Stimulated activated CD4-positive, alpha-beta T cell treated with anti-CD3 and anti-CD28 coated beads, Interleukin-2, amount 100 ng/mL, for 48 hours (primary cell): ENCODE measurements around the gene HCN2.
A peak's percentile ranks its signal among the peaks of the same experiment; 100 is the strongest.
"Not testable (repeated sequence)": the region's sequence is repeated elsewhere in the genome, so short reads cannot be mapped to it uniquely, and the experiment has no call there.

Experiments used
- DNase-seq, 2 donors: peaks; one replicate each; pipeline ENCODE4 v3.0.0-alpha.2; 2020

The HCN2 gene

GRCh38 chr19:607301-608154 lies 17.8 kb downstream of the HCN2 start:
- no peak for DNase-seq

GRCh38 chr19:608155-609003 lies 18.7 kb downstream of the HCN2 start:
- DNase-seq = no peak

DNA sequence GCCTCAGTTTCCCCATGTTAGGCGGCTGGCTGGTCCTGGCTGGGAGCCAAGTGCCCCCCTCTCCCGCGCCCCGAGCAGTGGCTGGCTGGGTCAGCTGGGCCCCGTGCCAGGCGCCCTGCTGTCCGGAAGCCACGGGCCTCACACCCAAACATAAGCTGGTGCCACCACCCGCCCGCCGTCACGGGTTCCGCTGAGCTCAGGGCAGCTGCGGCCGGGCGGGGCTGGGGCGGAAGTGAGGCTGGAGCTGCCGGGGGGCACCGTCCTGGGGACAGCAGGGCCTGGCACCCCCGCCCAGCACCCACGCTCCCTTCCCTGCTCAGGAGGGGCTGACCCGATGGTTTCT lies 19.3 kb downstream of the HCN2 start:
- no peak for DNase-seq

GRCh38 chr19:610071-610800 lies 20.6 kb downstream of the HCN2 start:
- peak in 1 of 2 donors; percentile 27 for DNase-seq

DNA sequence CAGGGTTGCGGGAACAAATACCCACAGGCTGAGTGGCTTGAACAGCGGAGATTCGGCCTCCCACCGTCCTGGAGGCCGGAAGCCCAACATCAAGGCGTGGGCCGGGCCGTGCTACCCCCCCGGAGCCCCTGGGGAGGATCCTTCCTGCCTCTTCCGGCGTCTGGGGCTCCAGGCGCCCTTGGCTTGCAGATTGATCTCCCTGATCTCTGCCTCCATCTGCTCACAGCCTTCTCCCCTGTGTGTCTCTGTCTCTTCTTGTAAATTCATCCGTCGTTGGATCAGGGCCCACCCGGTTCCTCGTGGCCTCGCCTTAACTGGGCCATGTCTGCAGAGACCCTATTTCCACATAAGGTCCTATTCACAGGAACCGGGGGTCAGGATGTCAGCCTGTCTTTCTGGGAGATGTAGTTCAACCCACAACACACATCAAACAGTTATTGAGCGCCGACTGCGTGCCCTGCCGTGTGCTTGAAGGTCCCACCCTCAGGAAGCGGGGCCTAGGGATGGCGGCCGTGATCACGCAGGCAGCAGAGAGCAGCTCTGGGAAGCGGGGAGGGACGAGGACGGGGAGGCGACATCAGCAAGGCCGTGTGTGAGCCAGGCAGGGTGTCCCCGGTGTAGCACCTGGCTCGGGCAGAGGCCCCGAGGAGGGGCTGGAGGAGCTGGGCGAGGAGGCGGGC lies 21.3 kb downstream of the HCN2 start:
- DNase-seq = peak; percentile 40 to 43

- DNase-seq = peak; percentile 64 to 65
These were observed 21.8 kb downstream of the HCN2 start for GRCh38 chr19:611481-611868.

DNA sequence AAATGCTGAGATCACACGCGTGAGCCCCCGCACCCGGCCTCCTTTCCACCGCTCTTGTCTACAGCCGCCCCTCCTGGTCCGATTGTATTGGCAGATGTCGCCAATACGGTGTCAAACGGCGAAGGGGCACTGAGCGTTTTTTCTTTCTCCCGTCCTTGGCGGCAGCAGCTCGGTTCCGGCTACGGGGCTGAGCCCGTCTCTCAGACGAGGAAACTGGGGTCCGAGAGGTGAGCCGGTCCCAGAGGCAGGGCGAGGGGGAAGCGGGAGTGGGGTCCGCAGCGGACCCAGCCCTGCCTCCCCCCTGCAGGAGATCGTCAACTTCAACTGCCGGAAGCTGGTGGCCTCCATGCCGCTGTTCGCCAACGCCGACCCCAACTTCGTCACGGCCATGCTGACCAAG lies 23.3 kb downstream of the HCN2 start:
- DNase-seq = no peak

DNA sequence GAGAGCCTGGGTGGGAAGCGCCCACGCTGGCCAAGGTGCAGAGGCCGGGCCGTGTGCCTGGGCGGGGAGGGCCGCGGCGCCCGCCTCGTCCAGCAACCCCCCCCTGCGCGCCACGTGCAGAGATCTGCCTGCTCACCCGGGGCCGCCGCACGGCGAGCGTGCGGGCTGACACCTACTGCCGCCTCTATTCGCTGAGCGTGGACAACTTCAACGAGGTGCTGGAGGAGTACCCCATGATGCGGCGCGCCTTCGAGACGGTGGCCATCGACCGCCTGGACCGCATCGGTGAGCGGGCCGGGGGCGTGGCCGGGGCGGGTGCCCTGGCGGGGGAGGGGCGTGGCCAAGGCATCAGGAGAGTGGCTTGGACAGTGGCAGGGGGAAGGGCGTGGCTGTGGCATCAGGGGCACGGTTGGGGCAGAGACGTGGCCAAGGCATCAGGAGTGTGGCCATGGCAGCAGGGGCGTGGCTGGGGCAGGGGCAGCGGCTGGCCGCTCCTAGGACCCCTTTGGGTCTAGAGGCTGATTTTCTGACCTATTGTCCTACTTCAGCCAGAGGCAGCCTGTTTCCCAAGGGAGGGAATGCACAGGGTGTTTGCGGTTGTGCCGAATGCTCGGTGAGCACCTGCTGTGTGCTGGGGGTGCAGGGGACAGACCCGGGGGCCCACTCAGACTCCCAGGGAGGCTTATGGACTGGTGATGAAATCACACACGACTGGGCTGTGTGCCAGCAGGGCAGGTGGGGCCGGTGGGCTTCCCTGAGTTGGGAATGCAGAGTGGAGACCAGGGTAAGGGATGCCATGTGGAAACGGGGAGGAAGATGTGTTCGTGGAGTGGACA lies 24.3 kb downstream of the HCN2 start:
- no peak for DNase-seq

- no peak for DNase-seq
These were observed 25.9 kb downstream of the HCN2 start for GRCh38 chr19:615619-616018.

DNA sequence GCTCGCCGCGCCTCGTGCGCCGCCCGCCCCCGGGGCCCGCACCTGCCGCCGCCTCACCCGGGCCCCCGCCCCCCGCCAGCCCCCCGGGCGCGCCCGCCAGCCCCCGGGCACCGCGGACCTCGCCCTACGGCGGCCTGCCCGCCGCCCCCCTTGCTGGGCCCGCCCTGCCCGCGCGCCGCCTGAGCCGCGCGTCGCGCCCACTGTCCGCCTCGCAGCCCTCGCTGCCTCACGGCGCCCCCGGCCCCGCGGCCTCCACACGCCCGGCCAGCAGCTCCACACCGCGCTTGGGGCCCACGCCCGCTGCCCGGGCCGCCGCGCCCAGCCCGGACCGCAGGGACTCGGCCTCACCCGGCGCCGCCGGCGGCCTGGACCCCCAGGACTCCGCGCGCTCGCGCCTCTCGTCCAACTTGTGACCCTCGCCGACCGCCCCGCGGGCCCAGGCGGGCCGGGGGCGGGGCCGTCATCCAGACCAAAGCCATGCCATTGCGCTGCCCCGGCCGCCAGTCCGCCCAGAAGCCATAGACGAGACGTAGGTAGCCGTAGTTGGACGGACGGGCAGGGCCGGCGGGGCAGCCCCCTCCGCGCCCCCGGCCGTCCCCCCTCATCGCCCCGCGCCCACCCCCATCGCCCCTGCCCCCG lies 26.5 kb downstream of the HCN2 start:
- no peak for DNase-seq

DNA sequence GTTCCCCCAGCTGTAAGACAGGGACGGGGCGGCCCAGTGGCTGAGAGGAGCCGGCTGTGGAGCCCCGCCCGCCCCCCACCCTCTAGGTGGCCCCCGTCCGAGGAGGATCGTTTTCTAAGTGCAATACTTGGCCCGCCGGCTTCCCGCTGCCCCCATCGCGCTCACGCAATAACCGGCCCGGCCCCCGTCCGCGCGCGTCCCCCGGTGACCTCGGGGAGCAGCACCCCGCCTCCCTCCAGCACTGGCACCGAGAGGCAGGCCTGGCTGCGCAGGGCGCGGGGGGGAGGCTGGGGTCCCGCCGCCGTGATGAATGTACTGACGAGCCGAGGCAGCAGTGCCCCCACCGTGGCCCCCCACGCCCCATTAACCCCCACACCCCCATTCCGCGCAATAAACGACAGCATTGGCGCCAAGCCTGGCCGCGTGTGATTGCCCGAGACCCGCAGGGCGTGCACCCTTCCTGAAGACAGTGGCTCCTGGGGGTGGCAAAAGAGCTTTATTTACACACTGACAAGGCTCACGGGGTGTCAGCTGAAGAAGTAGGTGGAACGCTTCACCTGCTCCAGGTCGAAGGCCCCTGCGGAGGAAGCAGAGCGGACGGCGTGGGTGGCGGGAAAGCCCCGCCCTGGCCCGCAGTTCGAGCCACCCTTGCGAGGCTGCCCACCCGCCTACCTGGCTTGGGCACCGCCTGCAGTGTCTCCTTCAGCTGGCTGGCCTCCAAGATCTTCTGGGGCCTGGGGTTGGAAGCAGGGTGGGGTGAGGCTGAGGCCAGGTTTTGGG lies 27.3 kb downstream of the HCN2 start:
- DNase-seq = no peak

- DNase-seq = no peak
These were observed 28.0 kb downstream of the HCN2 start for GRCh38 chr19:617551-618246.

DNA sequence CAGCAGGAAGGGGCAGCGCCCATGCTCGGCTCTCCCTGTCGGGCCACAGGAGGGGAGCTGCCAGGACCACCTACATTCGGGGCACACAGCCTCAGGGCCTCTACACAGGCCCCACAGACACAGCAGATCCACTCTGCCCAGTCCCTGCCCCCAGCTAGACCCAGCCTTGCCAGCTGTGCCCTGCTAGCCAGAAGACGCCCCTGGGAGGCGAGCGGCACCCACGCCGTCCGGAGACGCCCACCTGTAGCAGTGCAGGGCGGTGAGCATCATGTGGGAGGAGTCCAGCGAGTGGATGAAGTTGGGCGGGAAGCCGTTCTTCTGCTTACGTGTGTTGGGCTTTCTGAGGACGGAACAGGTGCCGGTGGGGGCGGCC lies 28.6 kb downstream of the HCN2 start:
- DNase-seq = no peak

DNA sequence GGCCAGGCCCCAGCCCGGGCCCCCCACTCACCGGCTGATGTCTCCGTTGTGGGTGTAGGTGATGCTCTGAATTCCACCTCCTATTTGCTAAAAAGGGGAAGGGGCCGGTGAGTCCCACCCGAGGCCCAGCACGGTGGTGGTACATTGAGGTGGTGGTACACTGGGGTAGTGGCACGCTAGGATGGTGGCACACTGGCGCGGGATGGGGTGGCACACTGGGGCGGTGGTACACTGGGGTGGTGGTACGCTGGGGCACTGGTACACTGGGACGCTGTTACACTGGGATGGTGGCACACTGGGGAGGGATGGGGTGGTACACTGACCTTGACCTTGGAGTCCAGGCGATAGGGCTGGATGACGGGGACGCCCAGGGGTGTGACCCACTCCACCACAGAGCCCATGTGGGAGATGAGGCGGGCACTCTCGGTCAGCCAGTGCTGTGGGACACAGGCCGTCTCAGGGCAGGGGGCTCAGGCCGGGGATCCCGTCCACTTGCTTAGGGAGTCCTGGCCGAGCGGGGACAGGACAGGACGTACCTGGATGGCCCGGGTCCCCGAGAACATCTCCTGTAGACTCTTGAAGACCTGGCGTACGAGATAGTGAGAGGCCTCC lies 29.1 kb downstream of the HCN2 start:
- no peak for DNase-seq

GRCh38 chr19:619286-620002 lies 29.8 kb downstream of the HCN2 start:
- no peak for DNase-seq

DNA sequence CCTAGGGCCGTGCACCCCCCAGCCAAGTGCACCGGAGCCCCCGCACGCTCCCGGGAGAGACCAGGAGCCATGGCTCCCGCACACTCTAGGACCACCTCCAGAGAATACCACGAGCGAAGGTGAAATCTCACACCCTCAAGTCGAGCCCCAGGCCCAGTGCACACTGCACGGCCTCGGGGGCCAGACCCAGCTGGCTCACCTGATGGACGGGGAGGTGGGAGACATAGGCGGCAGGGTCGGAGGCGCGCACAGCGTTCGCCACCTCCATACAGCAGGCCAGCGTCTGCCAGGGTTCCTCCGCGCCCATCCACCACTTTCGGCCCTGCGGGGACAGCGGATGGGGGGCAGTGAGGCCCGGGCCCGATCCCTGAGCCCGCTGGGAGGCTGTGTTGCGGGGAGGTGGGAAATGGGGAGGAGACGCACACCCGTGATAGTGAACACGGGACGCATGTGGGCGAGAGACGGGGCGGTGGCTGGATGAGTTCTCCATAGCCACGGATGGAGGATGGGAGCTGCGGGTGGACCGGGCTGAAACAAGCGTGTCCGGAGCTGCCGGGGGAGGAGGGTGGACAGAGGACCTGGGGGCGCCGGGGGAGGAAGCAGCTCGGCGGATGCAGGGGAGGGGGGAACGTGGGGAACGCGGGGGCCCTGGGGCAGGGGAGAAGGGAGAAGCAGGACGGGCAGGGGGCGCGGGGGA lies 30.6 kb downstream of the HCN2 start:
- no peak for DNase-seq

DNA sequence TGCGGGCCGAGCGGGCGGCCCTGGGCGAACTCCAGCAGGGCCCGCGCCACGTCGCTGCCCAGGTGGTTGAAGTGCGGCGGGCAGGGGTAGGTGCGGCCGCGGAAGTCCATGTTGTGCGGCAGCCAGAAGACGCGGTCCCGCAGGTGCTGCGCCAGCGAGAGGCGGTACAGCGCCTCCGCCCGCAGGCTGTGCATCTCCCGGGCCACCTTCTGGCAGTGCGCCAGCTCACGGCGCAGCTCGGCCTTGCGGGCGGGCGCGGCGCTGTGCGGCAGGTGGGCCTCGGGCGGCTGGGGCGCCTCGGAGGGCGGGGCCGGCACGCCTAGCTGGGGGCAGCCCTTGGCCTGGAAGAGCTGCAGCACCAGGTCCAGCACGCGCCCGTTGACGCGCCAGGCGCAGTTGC lies 31.5 kb downstream of the HCN2 start:
- not testable (repeated sequence) for DNase-seq

DNA sequence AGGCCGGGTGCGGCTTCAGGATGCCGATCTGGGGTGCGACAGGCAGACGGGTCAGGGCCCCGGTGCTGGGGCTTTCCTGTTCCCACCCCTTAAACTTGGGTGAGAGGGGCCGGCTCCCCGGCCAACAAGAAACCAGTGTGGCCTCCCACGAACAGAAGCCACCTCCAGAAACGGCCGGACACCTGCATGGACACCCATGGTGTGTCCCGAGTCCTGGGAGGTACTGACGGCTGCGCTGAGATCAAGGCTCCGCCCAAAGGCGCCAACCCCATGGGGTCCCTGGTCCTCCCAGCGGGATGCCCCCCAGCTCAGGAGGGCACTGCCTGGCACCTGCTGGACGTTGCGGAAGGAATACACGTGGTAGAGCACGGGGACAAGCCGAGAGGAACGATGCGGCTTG lies 32.1 kb downstream of the HCN2 start:
- DNase-seq = no peak
